Aorta (tissue), 5 donors: ENCODE measurements around the gene RASGRP1. TPM values are rescaled to one million over a fixed set of nuclear protein-coding genes. Genes with fewer than 3 reads are reported as not detected.
"Not testable (repeated sequence)": the region's sequence is repeated elsewhere in the genome, so short reads cannot be mapped to it uniquely, and the experiment has no call there.

Experiments
- ATAC-seq: fragments of 200-7000 bp; cut with Tn5 transposase; one replicate; pipeline ENCODE4 v1.9.1; 2022; ENCODE audit warnings: moderate library complexity; ENCODE audit not compliant: low FRiP score
- DNase-seq, 2 donors: peaks; one replicate each; pipeline ENCODE4 v3.0.0-alpha.2; 2020
- H3K27ac ChIP-seq, 2 donors: one replicate each; pipeline ENCODE4 v1.5.1; 2013; ENCODE audit warnings: low read length in 2 of 2, mild to moderate bottlenecking in 2 of 2, moderate library complexity in 2 of 2, control low read depth in 1 of 2, inconsistent platforms in 1 of 2, low read depth in 1 of 2
- H3K27me3 ChIP-seq, 2 donors: one replicate each; pipeline ENCODE4 v1.6.1; 2013; ENCODE audit warnings: control low read depth in 1 of 2, low read length in 1 of 2, mild to moderate bottlenecking in 1 of 2, moderate library complexity in 1 of 2; ENCODE audit not compliant: insufficient read depth in 2 of 2, control insufficient read depth in 1 of 2
- H3K36me3 ChIP-seq, 2 donors: one replicate each; pipeline ENCODE4 v1.6.1; 2013; ENCODE audit warnings: control low read depth in 1 of 2, low read length in 1 of 2, mild to moderate bottlenecking in 1 of 2; ENCODE audit not compliant: insufficient read depth in 2 of 2, control insufficient read depth in 1 of 2
- H3K4me1 ChIP-seq, 2 donors: one replicate each; pipeline ENCODE4 v1.6.1; 2013; ENCODE audit warnings: low read length in 2 of 2, control low read depth in 1 of 2, mild to moderate bottlenecking in 1 of 2, moderate library complexity in 1 of 2; ENCODE audit not compliant: insufficient read depth in 2 of 2, control insufficient read depth in 1 of 2
- H3K4me3 ChIP-seq, 2 donors: one replicate each; pipeline ENCODE4 v1.5.1; 2013; ENCODE audit warnings: low read length in 2 of 2, control low read depth in 1 of 2, mild to moderate bottlenecking in 1 of 2
- H3K9me3 ChIP-seq: one replicate; pipeline ENCODE4 v1.6.1; 2013; ENCODE audit warnings: mild to moderate bottlenecking, low read length; ENCODE audit not compliant: control insufficient read depth
- WGBS, 2 donors: extraction: QIAGEN DNeasy Blood & Tissue Kit; methylation state at CpG; one replicate each; pipeline ENCODE4 v1.1.7; 2013; 5-methylcytosine and 5-hydroxymethylcytosine counted together
- intact Hi-C, 2 donors: fragments of 100-400 bp; cut with DNase I; formaldehyde crosslinking; loops; one replicate each; pipeline versions ENCODE4 v1.14.2 to v1.15.0; 2022
- polyA plus RNA-seq, 2 donors: library from polyadenylated mRNA; stranded (reverse); fragments of 200-250 nt; gene quantifications; one replicate each; pipeline ENCODE4 v1.2.3, GENCODE V29; 2013
- total RNA-seq, 2 donors: library from RNA; stranded (reverse); fragmentation: NEBNext Ultra II Directional; extraction: Animal tissue kit (Norgen Biotek cat#: 25700); gene quantifications; one replicate each; pipeline ENCODE4 v1.2.1, GENCODE V29; 2021
- donor health status: healthy with polysubstance abuse.
- donor health status: Bipolar disorder and iron deficiency.
- donor health status: DM: no; HTN: no; CAD: no.
- donor health status: DM: no; HTN: no; CAD: no.
- donor health status: DM: yes; HTN: yes; CAD: no.

RASGRP1 gene
- total and polyA plus RNA-seq, 4 donors: 0.50 to 3.1 (median 1.5) TPM; not detected in 1

GRCh38 chr15:38586005-38586404 lies 21.4 kb upstream of the RASGRP1 start:
- intact Hi-C loops: loop anchor here in 1 of 2 donors (10.0 kb wide), 1 partner anchor 59 kb away; no protein-coding TSS in a partner anchor
- not testable (repeated sequence) for H3K36me3 ChIP-seq, ATAC-seq, H3K4me3 ChIP-seq, H3K27me3 ChIP-seq, H3K27ac ChIP-seq, H3K4me1 ChIP-seq, DNase-seq, H3K9me3 ChIP-seq
- WGBS, 2 donors: 90 to 96% methylated on average over 2 of the region's 2 CpGs

GRCh38 chr15:38578626-38579025 lies 14.0 kb upstream of the RASGRP1 start:
- Histone ChIP-seq H3K9me3 (peaks cover 1% of the 10 kb centered on the region), H3K27ac (no peak overlapping the region), H3K4me1 (no peaks in the 10 kb centered on the region), H3K4me3 (no peak overlapping the region), H3K27me3 (no peaks in the 10 kb centered on the region), H3K36me3 (no peaks in the 10 kb centered on the region)
- no peak for ATAC-seq
- WGBS, 2 donors: 89 to 92% methylated on average over 3 of the region's 3 CpGs
- intact Hi-C loops: no loop called here
- DNase-seq: no peak

GRCh38 chr15:38577424-38577987 lies 12.9 kb upstream of the RASGRP1 start:
- 88 to 93% methylated on average over 7 of the region's 7 CpGs for WGBS, 2 donors

GRCh38 chr15:38576837-38577236 lies 12.2 kb upstream of the RASGRP1 start:
- no peaks in the 10 kb centered on the region for H3K36me3 ChIP-seq
- WGBS, 2 donors: 97 to 100% methylated on average over 3 of the region's 3 CpGs
- DNase-seq (no peak), ATAC-seq (no peak)
- H3K9me3 ChIP-seq: peaks cover 1% of the 10 kb centered on the region
- H3K4me1 ChIP-seq: no peaks in the 10 kb centered on the region
- H3K4me3 ChIP-seq: no peak overlapping the region
- no peak overlapping the region for H3K27ac ChIP-seq
- intact Hi-C loops: no loop called here
- H3K27me3 ChIP-seq: no peaks in the 10 kb centered on the region

More at GRCh38 chr15:38577424-38577987, 12.9 kb upstream of the RASGRP1 start:
- DNase-seq (no peak), ATAC-seq (no peak)
- intact Hi-C loops: no loop called here
- H3K9me3 ChIP-seq: peaks cover 1% of the 10 kb centered on the region
- H3K27ac ChIP-seq: no peak overlapping the region
- H3K4me1 ChIP-seq: no peaks in the 10 kb centered on the region
- H3K36me3 ChIP-seq: no peaks in the 10 kb centered on the region
- no peak overlapping the region for H3K4me3 ChIP-seq
- no peaks in the 10 kb centered on the region for H3K27me3 ChIP-seq

- Histone ChIP-seq H3K9me3 (peaks cover 1% of the 10 kb centered on the region), H3K27ac (no peak overlapping the region), H3K27me3 (no peaks in the 10 kb centered on the region), H3K4me1 (no peaks in the 10 kb centered on the region), H3K36me3 (no peaks in the 10 kb centered on the region), H3K4me3 (no peak overlapping the region)
- WGBS, 2 donors: 86 to 88% methylated on average over 1 of the region's 1 CpG
- ATAC-seq: no peak
- no peak for DNase-seq
- intact Hi-C loops: no loop called here
Observed at GRCh38 chr15:38576261-38576660, 11.6 kb upstream of the RASGRP1 start.

- no peaks in the 10 kb centered on the region for H3K4me1 ChIP-seq
- ATAC-seq: peak; percentile 45
- no peak overlapping the region for H3K4me3 ChIP-seq
- H3K36me3 ChIP-seq: no peaks in the 10 kb centered on the region
- no peak for DNase-seq
- H3K27me3 ChIP-seq: no peaks in the 10 kb centered on the region
- no peak overlapping the region for H3K27ac ChIP-seq
- 81 to 84% methylated on average over 16 of the region's 16 CpGs for WGBS, 2 donors
- H3K9me3 ChIP-seq: no peaks in the 10 kb centered on the region
- intact Hi-C loops: loop anchor here in 1 of 2 donors (5.0 kb wide), 1 partner anchor 122 kb away; no protein-coding TSS in a partner anchor
Observed at GRCh38 chr15:38565287-38565670, 665 bp upstream of the RASGRP1 start.

GRCh38 chr15:38563723-38564519 lies 693 bp downstream of the RASGRP1 start:
- intact Hi-C loops: loop anchor here in 1 of 2 donors (5.0 kb wide), 1 partner anchor 87 kb away; no protein-coding TSS in a partner anchor
- DNase-seq: peak; percentile 75 to 88
- H3K27me3 ChIP-seq: no peaks in the 10 kb centered on the region
- H3K9me3 ChIP-seq: no peaks in the 10 kb centered on the region
- H3K36me3 ChIP-seq: no peaks in the 10 kb centered on the region
- 10 to 13% methylated on average over 48 to 59 of the region's 59 CpGs for WGBS, 2 donors
- H3K4me3 ChIP-seq: peak overlapping the region; percentile 60 to 68
- peak; percentile 91 for ATAC-seq
- no peak overlapping the region for H3K27ac ChIP-seq
- H3K4me1 ChIP-seq: no peaks in the 10 kb centered on the region

- WGBS, 2 donors: 95 to 97% methylated on average over 3 of the region's 3 CpGs
- intact Hi-C loops: loop anchor here in 1 of 2 donors (5.0 kb wide), 1 partner anchor 85 kb away; no protein-coding TSS in a partner anchor
Observed at GRCh38 chr15:38562278-38562677, 2.3 kb downstream of the RASGRP1 start.

More at GRCh38 chr15:38562278-38562677, 2.3 kb downstream of the RASGRP1 start:
- DNase-seq (no peak), ATAC-seq (no peak)
- Histone ChIP-seq H3K27ac (no peak overlapping the region), H3K9me3 (no peaks in the 10 kb centered on the region), H3K27me3 (no peaks in the 10 kb centered on the region), H3K36me3 (no peaks in the 10 kb centered on the region), H3K4me3 (no peak overlapping the region), H3K4me1 (no peaks in the 10 kb centered on the region)
